ENCODE results near the gene METTL16. TPM values are rescaled to one million over a fixed set of nuclear protein-coding genes. Genes with fewer than 3 reads are reported as not detected.

The METTL16 gene
- total and polyA plus RNA-seq, 2 of the 8 experiments (the other 6 are each of a cell fraction or from before 2014, with no cell fraction given): 22.8 to 59.4 TPM

GRCh38 chr17:2449486-2449885, 62.2 kb downstream of the METTL16 start:
- TF ChIP-seq, protein P1, sequence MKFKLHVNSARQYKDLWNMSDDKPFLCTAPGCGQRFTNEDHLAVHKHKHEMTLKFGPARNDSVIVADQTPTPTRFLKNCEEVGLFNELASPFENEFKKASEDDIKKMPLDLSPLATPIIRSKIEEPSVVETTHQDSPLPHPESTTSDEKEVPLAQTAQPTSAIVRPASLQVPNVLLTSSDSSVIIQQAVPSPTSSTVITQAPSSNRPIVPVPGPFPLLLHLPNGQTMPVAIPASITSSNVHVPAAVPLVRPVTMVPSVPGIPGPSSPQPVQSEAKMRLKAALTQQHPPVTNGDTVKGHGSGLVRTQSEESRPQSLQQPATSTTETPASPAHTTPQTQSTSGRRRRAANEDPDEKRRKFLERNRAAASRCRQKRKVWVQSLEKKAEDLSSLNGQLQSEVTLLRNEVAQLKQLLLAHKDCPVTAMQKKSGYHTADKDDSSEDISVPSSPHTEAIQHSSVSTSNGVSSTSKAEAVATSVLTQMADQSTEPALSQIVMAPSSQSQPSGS (IDR thresholded peaks at IDR 0.05; ENCODE audit: low read length): no peak
- no peak for TF ChIP-seq RFX5 (IDR thresholded peaks at IDR 0.05; ENCODE audit: borderline replicate concordance, low read depth, low read length)
- TF ChIP-seq PHF8 (conservative IDR thresholded peaks at IDR 0.05; ENCODE audit: low read depth, low read length): no peak
- no peak for TF ChIP-seq SP4 (IDR thresholded peaks at IDR 0.05; ENCODE audit: low read length)
- TF ChIP-seq SIX5 (IDR thresholded peaks at IDR 0.05; ENCODE audit: low read depth, low read length): no peak
- TF ChIP-seq CBX8 (IDR thresholded peaks at IDR 0.05; ENCODE audit: borderline replicate concordance, low read depth, low read length): no peak
- TF ChIP-seq JUN (IDR thresholded peaks at IDR 0.05; ENCODE audit: low read depth, low read length): no peak
- no peak for TF ChIP-seq RAD21 (IDR thresholded peaks at IDR 0.05 in 1 of 2, conservative IDR thresholded peaks at IDR 0.05 in 1 of 2; ENCODE audit: low read depth in 2 of 2, low read length in 2 of 2)
- Histone ChIP-seq H3K36me3 (ENCODE audit: control insufficient read depth in 2 of 4, insufficient read depth in 4 of 4, low read length in 3 of 4) (peaks cover 0 to 5% (median 2%) of the 10 kb centered on the region in 4 experiments; a peak in 3 of 8 replicates), H2BK20ac (ENCODE audit: low read length) (no peak overlapping the region), H3K18ac (ENCODE audit: extremely low read depth, low read length) (no peak overlapping the region), H2BK15ac (ENCODE audit: low read length) (no peak overlapping the region), H3K27ac (ENCODE audit: low read depth, low read length) (no peak overlapping the region), H3K23me2 (ENCODE audit: low read depth, low read length) (no peaks in the 10 kb centered on the region), H2BK5ac (ENCODE audit: low read depth, low read length) (no peak overlapping the region), H3K4me3 (ENCODE audit: extremely low read depth in 1 of 4, insufficient read depth in 2 of 4, low read depth in 3 of 4, low read length in 4 of 4) (no peak overlapping the region), H2AK5ac (ENCODE audit: low read depth, low read length) (no peak overlapping the region), H4K5ac (ENCODE audit: insufficient read length, low read depth, low read length) (no peak overlapping the region), H2BK12ac (ENCODE audit: low read depth, low read length) (no peak overlapping the region), H4K20me1 (replicated peaks in 1 of 2; ENCODE audit: control insufficient read depth in 1 of 2, insufficient read depth in 2 of 2, low read length in 2 of 2) (no peaks in the 10 kb centered on the region), H3K79me2 (ENCODE audit: control insufficient read depth in 1 of 2, insufficient read depth in 2 of 2, low read length in 2 of 2) (peaks cover 0 to 4% of the 10 kb centered on the region in 2 experiments; a peak in 1 of 4 replicates), H3K79me1 (ENCODE audit: low read depth, low read length) (no peaks in the 10 kb centered on the region), H3K4me2 (ENCODE audit: insufficient read depth in 1 of 2, low read depth in 2 of 2, low read length in 2 of 2) (no peak overlapping the region), H4K91ac (replicated peaks; ENCODE audit: insufficient read length, low read length) (no peak overlapping the region), H4K8ac (ENCODE audit: extremely low read depth, insufficient read depth, low read length) (no peak overlapping the region), H3K4me1 (replicated peaks in 1 of 4; ENCODE audit: control insufficient read depth in 3 of 4, insufficient read depth in 4 of 4, low read length in 3 of 4) (no peaks in the 10 kb centered on the region), H3K4ac (replicated peaks; ENCODE audit: insufficient read length, low read depth, low read length) (no peak overlapping the region), H2AFZ (ENCODE audit: low read length) (no peak overlapping the region), H2BK120ac (replicated peaks; ENCODE audit: low read depth, low read length) (no peak overlapping the region), H3K27me3 (replicated peaks in 1 of 4; ENCODE audit: control insufficient read depth in 3 of 4, extremely low read depth in 1 of 4, insufficient read depth in 3 of 4, low read length in 3 of 4) (no peaks in the 10 kb centered on the region), H3K9ac (replicated peaks in 1 of 4; ENCODE audit: extremely low read depth in 1 of 4, low read depth in 3 of 4, low read length in 3 of 4) (no peak overlapping the region), H3K9me3 (ENCODE audit: insufficient read depth in 2 of 2, low read depth in 1 of 2, low read length in 1 of 2) (peaks cover 0 to 8% of the 10 kb centered on the region in 2 experiments; a peak in 1 of 4 replicates), H3K23ac (ENCODE audit: insufficient read length) (no peak overlapping the region), H3K14ac (ENCODE audit: insufficient read length) (no peak overlapping the region), H3K56ac (replicated peaks; ENCODE audit: insufficient read length, low read depth, low read length) (no peak overlapping the region)
- DNase-seq (ENCODE audit: low read depth in 1 of 2, low spot score in 2 of 2) (no peak), FAIRE-seq (no peak)
- 96% methylated on average over 2 of the region's 2 CpGs; no CpG with 5 or more reads in 1 of the 2 experiments for WGBS, 2 experiments (ENCODE audit: extremely low coverage in 1 of 2, insufficient coverage in 1 of 2, insufficient read length in 1 of 2, insufficient replicate concordance in 2 of 2, low coverage in 1 of 2, low lambda C conversion rate in 2 of 2, missing lambda C conversion rate in 1 of 2)
- POLR2A ChIA-PET (ENCODE audit: partially characterized antibody): interaction anchor here (0.7 kb wide), 1 partner anchor 62 kb away, joined by 3 read pairs; the partner anchor contains the start of gene METTL16
- CTCF ChIA-PET (ENCODE audit: partially characterized antibody): interaction anchor here (0.6 to 1.4 kb wide), 3 partner anchors 11 to 31 kb away, joined by 4 to 5 read pairs (median 4); no protein-coding TSS in a partner anchor
